Measurements from ENCODE around the gene RASGRP4. TPM values are rescaled to one million over a fixed set of nuclear protein-coding genes. Genes with fewer than 3 reads are reported as not detected.

Gene RASGRP4
- total RNA-seq, 1 donor from 2014 or later = 7.6 TPM

- Histone ChIP-seq H3K36me3 (peaks cover 46% of the 10 kb centered on the region), H3K4me3 (no peak overlapping the region), H3K4me1 (peaks cover 25% of the 10 kb centered on the region), H3K27me3 (no peaks in the 10 kb centered on the region), H3K9me3 (no peaks in the 10 kb centered on the region), H3K27ac (no peak overlapping the region)
- TF ChIP-seq CTCF (IDR thresholded peaks at IDR 0.05) = no peak
- no peak for ATAC-seq
- intact Hi-C loops (cut with DNase I) = no loop called here
- DNase-seq = no peak
Observed at GRCh38 chr19:38384209-38385027, 41.6 kb downstream of the RASGRP4 start.

- no peak overlapping the region for H3K27ac ChIP-seq
- H3K4me1 ChIP-seq = peaks cover 20% of the 10 kb centered on the region
- no peaks in the 10 kb centered on the region for H3K27me3 ChIP-seq
- peaks cover 52% of the 10 kb centered on the region for H3K36me3 ChIP-seq
- H3K4me3 ChIP-seq = no peak overlapping the region
- ATAC-seq (no peak), DNase-seq (no peak)
- intact Hi-C loops (cut with DNase I) = no loop called here
- no peak for TF ChIP-seq CTCF (IDR thresholded peaks at IDR 0.05)
- H3K9me3 ChIP-seq = no peaks in the 10 kb centered on the region
Observed at GRCh38 chr19:38383743-38384142, 42.3 kb downstream of the RASGRP4 start.

- peaks cover 53% of the 10 kb centered on the region for H3K36me3 ChIP-seq
- DNase-seq = no peak
- H3K4me3 ChIP-seq = no peak overlapping the region
- ATAC-seq = no peak
- no peaks in the 10 kb centered on the region for H3K27me3 ChIP-seq
- no peaks in the 10 kb centered on the region for H3K9me3 ChIP-seq
- intact Hi-C loops (cut with DNase I) = no loop called here
- no peak overlapping the region for H3K27ac ChIP-seq
- H3K4me1 ChIP-seq = peaks cover 20% of the 10 kb centered on the region
- no peak for TF ChIP-seq CTCF (IDR thresholded peaks at IDR 0.05)
Observed at GRCh38 chr19:38383184-38383583, 42.8 kb downstream of the RASGRP4 start.

GRCh38 chr19:38381138-38381537, 44.9 kb downstream of the RASGRP4 start:
- intact Hi-C loops (cut with DNase I) = no loop called here
- H3K27ac ChIP-seq = no peak overlapping the region
- TF ChIP-seq CTCF (IDR thresholded peaks at IDR 0.05) = no peak
- no peaks in the 10 kb centered on the region for H3K27me3 ChIP-seq
- H3K4me3 ChIP-seq = no peak overlapping the region
- no peak for DNase-seq
- ATAC-seq = no peak
- no peaks in the 10 kb centered on the region for H3K9me3 ChIP-seq
- peaks cover 64% of the 10 kb centered on the region for H3K36me3 ChIP-seq
- peaks cover 5% of the 10 kb centered on the region for H3K4me1 ChIP-seq

GRCh38 chr19:38378866-38379265, 47.2 kb downstream of the RASGRP4 start:
- Histone ChIP-seq H3K27ac (no peak overlapping the region), H3K27me3 (no peaks in the 10 kb centered on the region), H3K36me3 (peaks cover 61% of the 10 kb centered on the region), H3K4me3 (no peak overlapping the region), H3K9me3 (no peaks in the 10 kb centered on the region), H3K4me1 (peaks cover 16% of the 10 kb centered on the region)
- TF ChIP-seq CTCF (IDR thresholded peaks at IDR 0.05) = no peak
- DNase-seq (no peak), ATAC-seq (no peak)
- intact Hi-C loops (cut with DNase I) = no loop called here

All from upper lobe of right lung (tissue), 1 donor.